ENCODE measurements around the gene CPNE1.

- TF ChIP-seq CTCF (IDR thresholded peaks at IDR 0.05; ENCODE audit: low read depth, low read length) (peak; percentile 68), EZH2phosphoT487 (IDR thresholded peaks at IDR 0.05; ENCODE audit: low read depth) (no peak)
Measured at GRCh38 chr20:35619196-35620095, 45.3 kb downstream of the CPNE1 start.
